ENCODE measurements around the gene TRPM4. TPM values are rescaled to one million over a fixed set of nuclear protein-coding genes. Genes with fewer than 3 reads are reported as not detected.
"Not testable (repeated sequence)": the region's sequence is repeated elsewhere in the genome, so short reads cannot be mapped to it uniquely, and the experiment has no call there.

TRPM4 gene
- total RNA-seq, 4 donors from 2014 or later, result 7.6 to 28.9 (median 18.0) TPM

DNA sequence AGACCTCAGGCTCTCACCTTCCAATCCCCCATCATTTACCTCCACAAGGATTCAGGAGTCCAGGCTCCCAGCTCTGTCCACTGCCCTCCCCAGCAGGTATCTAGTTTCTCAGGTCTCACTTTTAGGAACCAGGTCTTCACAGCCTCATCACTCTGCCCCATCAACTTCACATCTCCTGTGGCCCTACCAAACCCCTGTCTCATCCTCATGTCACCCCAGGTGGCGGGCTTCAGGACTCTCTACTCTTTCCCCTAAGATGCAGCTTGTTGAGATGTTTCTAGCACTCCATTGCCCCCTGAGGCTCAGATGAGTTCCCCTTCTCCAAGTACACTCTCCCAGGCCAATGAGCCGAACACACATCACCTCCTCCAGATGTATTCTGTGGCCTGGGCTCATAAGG, 36.7 kb upstream of the TRPM4 start:
- peaks cover 0 to 5% (median 0%) of the 10 kb centered on the region in 4 donors for H3K27me3 ChIP-seq
- peaks cover 20 to 62% (median 31%) of the 10 kb centered on the region in 3 donors for H3K4me1 ChIP-seq
- no peaks in the 10 kb centered on the region for H3K9me3 ChIP-seq
- no peak for TF ChIP-seq POLR2A (IDR thresholded peaks at IDR 0.05)
- no peak for TF ChIP-seq CTCF (IDR thresholded peaks at IDR 0.05)
- H3K36me3 ChIP-seq, result no peaks in the 10 kb centered on the region
- H3K4me3 ChIP-seq, result no peak overlapping the region
- intact Hi-C loops (cut with DNase I), result no loop called here
- H3K27ac ChIP-seq, result no peak overlapping the region
- DNase-seq, result no peak
- WGBS, 2 donors, result 71 to 90% methylated on average over 2 of the region's 2 CpGs

DNA sequence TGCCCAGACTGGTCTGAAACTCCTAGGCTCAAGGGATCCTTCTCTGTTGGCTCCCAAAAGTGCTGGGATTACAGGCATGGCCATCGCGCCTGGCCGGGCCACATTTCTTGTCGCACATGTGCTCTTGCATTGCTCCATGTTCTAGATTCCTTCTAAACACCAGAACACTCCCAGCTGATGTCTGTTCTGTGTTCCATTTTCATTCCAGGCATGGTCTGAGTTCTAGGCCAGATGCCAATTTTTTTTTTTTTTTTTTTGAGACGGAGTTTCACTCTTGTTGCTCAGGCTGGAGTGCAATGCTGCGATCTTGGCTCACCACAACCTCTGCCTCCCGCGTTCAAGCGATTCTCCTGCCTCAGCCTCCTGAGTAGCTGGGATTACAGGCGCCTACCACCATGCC, 35.8 kb upstream of the TRPM4 start:
- H3K9me3 ChIP-seq; H3K4me3 ChIP-seq; H3K27ac ChIP-seq; intact Hi-C loops (cut with DNase I); H3K27me3 ChIP-seq; DNase-seq; H3K36me3 ChIP-seq: not testable (repeated sequence)
- H3K4me1 ChIP-seq, result peaks cover 20 to 66% (median 32%) of the 10 kb centered on the region in 3 donors
- WGBS, 2 donors, result 80% methylated on average over 10 of the region's 10 CpGs

GRCh38 chr19:49123285-49123684, 34.3 kb upstream of the TRPM4 start:
- peaks cover 18 to 62% (median 29%) of the 10 kb centered on the region in 3 donors for H3K4me1 ChIP-seq
- H3K4me3 ChIP-seq; DNase-seq; H3K27me3 ChIP-seq; intact Hi-C loops (cut with DNase I); H3K36me3 ChIP-seq; H3K27ac ChIP-seq; H3K9me3 ChIP-seq: not testable (repeated sequence)
- WGBS, 2 donors, result 90 to 94% methylated on average over 11 of the region's 11 CpGs

DNA sequence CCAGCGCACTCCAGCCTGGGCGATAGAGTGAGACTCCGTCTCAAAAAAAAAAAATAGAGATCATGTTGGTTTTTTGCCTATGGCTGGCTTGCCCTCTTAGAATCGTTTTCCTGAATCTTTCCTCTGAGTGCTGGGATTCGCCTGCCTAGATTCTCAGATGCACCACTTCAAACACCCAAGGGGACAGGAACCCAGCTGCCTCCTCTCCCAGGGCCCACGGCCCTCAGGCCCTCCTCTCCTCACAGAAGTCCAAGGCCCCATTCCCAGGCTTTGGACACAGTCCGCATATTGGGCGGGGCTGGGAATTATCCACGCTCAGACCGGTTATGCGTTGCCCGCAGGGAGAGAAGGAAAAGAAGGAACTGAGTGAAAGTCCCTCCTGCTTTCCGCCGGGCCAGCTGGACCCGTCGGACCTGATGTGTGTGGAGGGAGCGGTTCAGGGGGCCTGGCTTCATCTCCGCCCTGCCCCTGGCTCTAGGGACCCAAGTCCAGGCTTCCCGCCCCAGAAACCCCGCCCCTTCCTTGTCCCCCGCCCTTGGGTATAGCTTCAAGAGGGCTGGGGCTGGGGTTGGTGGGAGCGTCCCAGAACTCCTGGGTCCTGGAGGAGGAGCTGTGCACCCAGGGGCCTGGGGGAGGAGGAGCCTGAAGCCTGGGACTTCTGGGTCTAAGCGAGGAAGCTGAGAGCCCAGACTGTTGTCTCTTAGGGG, 32.4 kb upstream of the TRPM4 start:
- TF ChIP-seq CTCF (IDR thresholded peaks at IDR 0.05), result no peak
- no peak for TF ChIP-seq POLR2A (IDR thresholded peaks at IDR 0.05)
- H3K36me3 ChIP-seq, result peaks cover 0 to 6% (median 0%) of the 10 kb centered on the region in 3 donors
- intact Hi-C loops (cut with DNase I), result no loop called here
- H3K27ac ChIP-seq, result peak overlapping the region in 3 of 4 donors; percentile 72 to 83 (median 80)
- DNase-seq, result no peak
- no peaks in the 10 kb centered on the region for H3K9me3 ChIP-seq
- peaks cover 7 to 56% (median 24%) of the 10 kb centered on the region in 3 donors for H3K4me1 ChIP-seq
- peaks cover 0 to 2% (median 0%) of the 10 kb centered on the region in 4 donors for H3K27me3 ChIP-seq
- H3K4me3 ChIP-seq, result peak overlapping the region in 3 of 4 donors; percentile 12 to 15 (median 13)
- WGBS, 2 donors, result 54 to 56% methylated on average over 6 to 16 of the region's 23 CpGs

- H3K4me1 ChIP-seq, result peaks cover 5 to 45% (median 22%) of the 10 kb centered on the region in 3 donors
- H3K27me3 ChIP-seq, result no peaks in the 10 kb centered on the region
- TF ChIP-seq POLR2A (IDR thresholded peaks at IDR 0.05), result no peak
- TF ChIP-seq CTCF (IDR thresholded peaks at IDR 0.05), result no peak
- H3K4me3 ChIP-seq, result no peak overlapping the region
- H3K36me3 ChIP-seq, result peaks cover 0 to 10% (median 0%) of the 10 kb centered on the region in 3 donors
- no peak for DNase-seq
- no peaks in the 10 kb centered on the region for H3K9me3 ChIP-seq
- WGBS, 2 donors, result 92% methylated on average over 3 of the region's 4 CpGs; no CpG with 5 or more reads in 1 of the 2 donors
- intact Hi-C loops (cut with DNase I), result no loop called here
- H3K27ac ChIP-seq, result no peak overlapping the region
These were observed 31.0 kb upstream of the TRPM4 start for GRCh38 chr19:49126575-49126974.

- peaks cover 0 to 10% (median 0%) of the 10 kb centered on the region in 3 donors for H3K36me3 ChIP-seq
- intact Hi-C loops (cut with DNase I); H3K27me3 ChIP-seq; DNase-seq; H3K9me3 ChIP-seq: not testable (repeated sequence)
- 96 to 97% methylated on average over 7 to 10 of the region's 12 CpGs for WGBS, 2 donors
- H3K4me1 ChIP-seq, result peaks cover 5 to 45% (median 22%) of the 10 kb centered on the region in 3 donors
- H3K27ac ChIP-seq, result peak overlapping the region in 2 of 4 donors; percentile 81 to 84
- H3K4me3 ChIP-seq, result peak overlapping the region in 1 of 4 donors; percentile 32
These were observed 30.4 kb upstream of the TRPM4 start for GRCh38 chr19:49127225-49127624.

Data from esophagus squamous epithelium (tissue), 5 donors.